Hepatocyte (in vitro differentiated cells): ENCODE measurements around the gene C2.

ENCODE experiments used
- EZH2 ChIP-seq: fragments of 200-600 bp; sonication (generic); IDR thresholded peaks from 2 replicates; pipeline ENCODE4 v1.6.1; 2016; ENCODE audit warnings: antibody characterized with exemption, mild to moderate bottlenecking, borderline replicate concordance
- EZH2phosphoT487 ChIP-seq: fragments of 200-600 bp; sonication (generic); IDR thresholded peaks from one replicate; pipeline ENCODE4 v1.6.1; 2018; ENCODE audit warnings: antibody characterized with exemption, mild to moderate bottlenecking, low read depth, moderate library complexity; ENCODE audit not compliant: unreplicated experiment, severe bottlenecking
- TF ChIP-seq, protein P1 (sequence below): fragments of 200-600 bp; sonication (generic); IDR thresholded peaks from 2 replicates; pipeline ENCODE4 v1.5.1; 2016; ENCODE audit warnings: antibody characterized with exemption, mild to moderate bottlenecking; ENCODE audit not compliant: poor library complexity

DNA sequence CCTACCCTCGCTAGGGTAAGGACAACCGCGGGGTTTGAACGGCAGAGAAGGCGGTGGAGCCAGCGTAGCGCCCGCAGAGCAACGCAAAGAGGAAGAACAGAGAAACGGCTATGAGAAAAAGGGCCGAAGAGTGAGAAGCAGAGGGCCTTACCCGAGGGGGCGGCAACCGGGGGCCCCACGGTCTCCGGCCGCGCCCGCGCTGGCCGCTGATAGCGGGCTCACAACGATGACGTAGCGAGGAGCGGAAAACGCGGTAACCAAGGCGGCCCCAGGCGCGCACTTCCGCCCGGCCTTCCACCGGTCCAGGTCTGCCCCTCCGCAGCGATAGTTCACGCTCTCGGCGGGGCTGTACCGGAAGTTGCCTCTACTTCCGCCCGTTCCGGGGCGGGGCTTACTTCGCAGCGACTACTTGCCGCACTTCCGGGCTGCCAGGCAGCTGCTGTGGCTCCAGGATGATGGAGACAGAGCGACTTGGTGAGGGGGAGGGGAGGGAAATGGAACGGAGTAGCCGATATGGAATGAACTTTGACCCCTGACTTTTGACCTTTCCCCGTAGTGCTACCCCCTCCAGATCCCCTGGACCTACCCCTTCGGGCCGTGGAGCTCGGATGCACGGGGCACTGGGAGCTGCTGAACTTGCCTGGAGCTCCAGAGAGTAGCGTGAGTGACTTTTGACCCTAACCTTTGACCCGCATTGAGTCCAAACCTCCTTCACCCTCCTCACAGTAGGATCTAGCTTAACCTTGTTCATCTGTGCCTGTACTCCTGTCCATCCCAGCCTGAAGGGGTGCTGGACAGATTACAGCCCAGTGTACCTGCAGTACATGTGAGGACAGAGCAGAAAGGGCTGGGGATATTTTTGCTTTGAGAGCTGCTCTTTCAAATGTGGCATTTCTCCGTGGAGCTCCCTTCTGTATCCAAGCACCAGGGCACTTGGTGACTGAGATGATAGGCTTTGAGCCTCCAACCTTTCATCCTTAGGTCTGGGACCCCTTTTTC lies 31.5 kb downstream of the C2 start, which contains the start of the genes NELFE and SKIC2:
- TF ChIP-seq EZH2 (no peak), EZH2phosphoT487 (no peak)
- TF ChIP-seq, protein P1, sequence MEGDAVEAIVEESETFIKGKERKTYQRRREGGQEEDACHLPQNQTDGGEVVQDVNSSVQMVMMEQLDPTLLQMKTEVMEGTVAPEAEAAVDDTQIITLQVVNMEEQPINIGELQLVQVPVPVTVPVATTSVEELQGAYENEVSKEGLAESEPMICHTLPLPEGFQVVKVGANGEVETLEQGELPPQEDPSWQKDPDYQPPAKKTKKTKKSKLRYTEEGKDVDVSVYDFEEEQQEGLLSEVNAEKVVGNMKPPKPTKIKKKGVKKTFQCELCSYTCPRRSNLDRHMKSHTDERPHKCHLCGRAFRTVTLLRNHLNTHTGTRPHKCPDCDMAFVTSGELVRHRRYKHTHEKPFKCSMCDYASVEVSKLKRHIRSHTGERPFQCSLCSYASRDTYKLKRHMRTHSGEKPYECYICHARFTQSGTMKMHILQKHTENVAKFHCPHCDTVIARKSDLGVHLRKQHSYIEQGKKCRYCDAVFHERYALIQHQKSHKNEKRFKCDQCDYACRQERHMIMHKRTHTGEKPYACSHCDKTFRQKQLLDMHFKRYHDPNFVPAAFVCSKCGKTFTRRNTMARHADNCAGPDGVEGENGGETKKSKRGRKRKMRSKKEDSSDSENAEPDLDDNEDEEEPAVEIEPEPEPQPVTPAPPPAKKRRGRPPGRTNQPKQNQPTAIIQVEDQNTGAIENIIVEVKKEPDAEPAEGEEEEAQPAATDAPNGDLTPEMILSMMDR, result no peak
